Activated T-helper 1 cell treated with anti-CD3 and anti-CD28 coated beads, Interleukin-2, amount 50 U/mL, for 16 hours (primary cell): ENCODE measurements around the gene POC1B.
A peak's percentile ranks its signal among the peaks of the same experiment; 100 is the strongest.

Experiments used
- DNase-seq, 2 donors: peaks; one replicate each; pipeline ENCODE4 v3.0.0-alpha.2; 2020; ENCODE audit warnings: low read depth in 1 of 2, low spot score in 1 of 2

The POC1B gene

GRCh38 chr12:89525824-89526770 lies at the start of gene POC1B:
TSS of gene POC1B (minus strand) at chr12:89526047. CDS start at chr12:89525895, 152 bp downstream.
- peak; percentile 17 to 45 for DNase-seq

GRCh38 chr12:89575374-89575773 lies 49.5 kb upstream of the POC1B start:
- DNase-seq = no peak

DNA sequence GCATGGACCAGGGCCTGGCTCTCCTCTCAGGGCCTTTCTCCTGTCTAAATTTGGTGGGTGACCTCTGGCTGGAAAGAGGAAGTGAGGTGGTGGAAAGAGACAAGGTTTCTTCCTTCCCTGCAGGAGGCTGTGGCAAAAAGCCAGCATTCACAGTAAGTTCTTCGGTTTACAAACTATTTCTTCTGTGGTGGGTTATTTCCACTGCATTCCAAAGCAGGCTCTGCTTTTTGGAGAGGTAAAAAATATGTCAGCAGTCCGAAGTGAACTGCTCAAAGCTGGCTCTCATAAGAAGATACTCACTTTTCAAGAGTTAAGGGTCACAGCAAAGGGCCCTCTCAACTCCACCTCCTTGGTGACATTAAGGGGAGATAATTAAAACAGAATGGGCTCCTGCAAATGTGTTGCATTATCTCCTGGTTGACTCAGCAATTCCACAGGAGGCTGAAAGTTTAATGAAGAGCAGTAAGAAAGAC lies 48.9 kb upstream of the POC1B start:
- no peak for DNase-seq

- no peak for DNase-seq
Measured at GRCh38 chr12:89573051-89573810, 47.4 kb upstream of the POC1B start.

- no peak for DNase-seq
Measured at GRCh38 chr12:89571491-89572195, 45.8 kb upstream of the POC1B start.

- DNase-seq = no peak
Measured at GRCh38 chr12:89568484-89568883, 42.6 kb upstream of the POC1B start.

DNA sequence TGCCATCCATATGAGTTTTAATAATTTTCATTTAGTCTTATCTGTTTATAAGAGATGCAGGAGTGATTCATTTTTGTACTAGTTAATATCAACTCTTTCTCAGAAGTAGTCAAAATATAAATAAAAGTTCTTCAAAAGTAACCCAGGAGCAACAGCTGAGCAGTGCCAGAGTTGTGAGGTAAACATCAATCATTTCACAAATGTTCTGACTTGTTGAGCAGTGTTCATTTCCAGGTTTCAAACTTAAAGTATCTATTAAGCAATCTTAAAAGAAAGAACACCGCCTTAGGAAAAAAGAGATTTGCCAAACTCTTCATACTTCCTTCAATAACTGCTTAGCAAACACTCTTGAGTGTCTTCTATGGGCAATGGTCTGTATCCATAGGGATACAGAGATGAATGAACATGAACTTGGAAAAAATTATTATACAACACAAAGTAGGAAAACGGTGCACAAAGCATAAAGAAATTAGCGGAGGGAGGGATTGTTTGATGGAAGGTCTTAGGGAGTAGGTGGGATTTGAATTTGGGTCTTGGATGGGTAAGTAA lies 41.9 kb upstream of the POC1B start:
- no peak for DNase-seq

DNA sequence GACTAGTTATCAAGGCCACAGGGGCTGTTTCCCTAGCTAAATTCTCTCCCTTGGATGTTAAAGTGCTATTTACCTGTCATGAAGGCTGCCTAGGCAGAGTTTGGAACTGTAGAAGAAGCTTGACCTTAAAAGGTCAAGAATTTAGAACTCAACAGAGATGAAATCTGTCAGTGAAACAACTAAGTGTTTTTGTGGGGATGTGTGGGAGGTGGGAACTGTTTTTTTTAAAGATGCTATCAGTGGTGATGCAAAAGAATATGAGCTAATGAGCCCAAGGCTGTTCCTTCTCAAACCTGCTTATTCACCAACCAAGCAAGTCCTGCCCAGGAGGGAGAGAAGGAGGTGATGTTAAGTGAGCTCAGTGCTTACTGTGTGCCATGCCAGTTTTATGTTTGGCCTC lies 40.8 kb upstream of the POC1B start:
- DNase-seq = no peak

DNA sequence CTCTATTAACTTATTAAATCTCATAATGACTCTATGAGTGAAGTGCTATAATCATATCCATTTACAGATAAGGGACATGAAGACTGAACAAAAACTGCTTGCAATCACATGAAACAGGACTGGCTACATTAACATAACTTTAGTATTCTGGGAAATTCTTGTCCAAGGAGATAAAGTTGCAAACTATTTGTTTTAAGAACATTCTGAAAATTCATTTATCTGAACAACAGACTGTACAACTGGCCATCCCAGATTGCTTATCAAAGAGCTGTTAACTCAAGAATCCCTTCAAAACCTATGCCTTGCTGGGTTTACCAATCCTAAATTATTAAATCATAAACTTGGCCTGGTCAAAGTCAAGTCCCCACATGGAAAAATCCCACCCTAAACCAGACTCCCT lies 39.2 kb upstream of the POC1B start:
- DNase-seq = no peak

DNA sequence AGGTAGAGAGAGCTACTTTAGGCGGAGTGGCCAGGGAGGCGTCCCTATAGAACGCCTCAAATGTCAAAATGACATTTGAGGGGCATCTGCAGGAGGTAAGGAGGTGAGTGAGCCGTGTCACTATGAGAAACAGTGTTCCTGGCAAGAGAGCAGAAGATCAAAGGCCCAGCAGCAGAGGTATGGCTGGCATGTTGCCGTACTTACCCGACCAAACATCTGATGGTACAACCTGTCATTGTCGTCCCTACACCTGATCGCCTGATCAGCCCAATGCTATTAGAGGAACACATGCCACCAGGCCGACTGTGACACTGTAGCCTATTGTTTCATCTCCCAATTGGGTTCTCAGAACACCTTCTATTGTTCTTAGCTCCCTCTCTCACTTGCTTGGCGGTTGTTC lies 33.9 kb upstream of the POC1B start:
- DNase-seq = no peak

DNA sequence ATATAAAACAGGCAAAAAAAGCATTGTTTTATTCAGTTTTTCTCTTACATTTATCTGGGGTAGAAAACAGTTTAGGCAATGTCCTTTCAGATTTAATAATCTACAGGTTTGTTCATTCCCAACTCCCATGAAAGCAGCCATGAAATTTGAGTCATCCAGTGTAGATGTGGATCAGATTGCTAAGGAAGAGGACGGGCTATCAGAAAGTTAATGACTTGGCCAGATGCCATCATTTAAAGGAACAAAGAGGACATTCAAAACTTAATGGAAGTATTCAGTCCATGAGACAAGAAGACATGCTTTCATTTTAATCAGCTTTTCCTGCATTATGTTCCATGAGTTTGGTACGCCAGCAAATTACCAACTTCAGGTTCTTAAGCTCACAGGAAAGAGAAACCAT lies 31.1 kb upstream of the POC1B start:
- no peak for DNase-seq

DNA sequence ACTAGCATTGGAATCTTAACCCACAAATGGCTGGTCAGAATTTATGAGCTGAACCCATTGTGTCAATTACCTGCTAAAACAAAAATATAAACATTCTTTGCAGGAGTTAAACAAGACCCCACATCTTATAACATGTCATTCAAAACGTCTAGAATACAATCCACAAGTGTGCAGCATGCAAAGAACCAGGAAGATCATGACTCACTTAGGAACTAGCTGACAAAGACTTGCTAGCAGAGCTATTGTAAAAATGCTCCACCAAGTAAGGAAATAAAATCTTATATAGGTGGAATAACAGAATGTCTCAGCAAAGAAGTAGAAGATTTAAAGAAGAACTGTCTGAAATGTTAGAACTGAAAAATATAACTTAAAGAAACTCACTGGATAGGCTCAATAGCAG lies 26.5 kb upstream of the POC1B start:
- DNase-seq = no peak

GRCh38 chr12:89551747-89552146 lies 25.9 kb upstream of the POC1B start:
- DNase-seq = no peak

- DNase-seq = no peak
Measured at GRCh38 chr12:89547101-89547500, 21.3 kb upstream of the POC1B start.

GRCh38 chr12:89546151-89546550 lies 20.3 kb upstream of the POC1B start:
- DNase-seq = no peak

DNA sequence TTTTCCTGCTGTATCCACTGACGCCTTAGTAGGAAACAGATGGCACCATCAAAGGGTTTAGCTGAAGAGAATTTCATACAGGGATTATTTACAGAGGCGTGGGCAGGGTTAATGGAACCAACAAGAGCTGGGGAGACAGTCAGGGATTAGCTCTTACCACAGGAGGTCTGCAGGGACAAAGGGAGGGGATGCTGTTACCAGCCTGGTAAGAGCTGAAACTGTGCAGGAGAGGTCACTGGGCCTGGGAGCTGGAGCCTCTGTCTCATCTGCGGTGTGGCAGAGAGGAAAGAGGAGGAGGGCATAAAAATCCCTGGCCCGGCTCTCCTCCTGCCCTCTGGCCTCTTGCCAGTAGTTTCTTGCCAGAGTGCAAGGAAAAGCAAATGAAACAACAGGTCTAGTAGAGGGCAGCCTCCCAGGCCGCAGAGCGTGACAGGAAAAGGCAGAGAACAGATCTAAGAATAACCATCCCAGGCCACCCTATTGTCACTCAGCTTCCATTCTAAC lies 18.9 kb upstream of the POC1B start:
- no peak for DNase-seq

- DNase-seq = no peak
Measured at GRCh38 chr12:89544022-89544421, 18.2 kb upstream of the POC1B start.

GRCh38 chr12:89542912-89543592 lies 17.2 kb upstream of the POC1B start:
- DNase-seq = peak; percentile 20 to 35

- no peak for DNase-seq
Measured at GRCh38 chr12:89542236-89542635, 16.4 kb upstream of the POC1B start.

GRCh38 chr12:89540586-89540985 lies 14.7 kb upstream of the POC1B start:
- no peak for DNase-seq
